ENCODE measurements around the gene DNAH9.
"Not testable (repeated sequence)": the region's sequence is repeated elsewhere in the genome, so short reads cannot be mapped to it uniquely, and the experiment has no call there.

GRCh38 chr17:11949571-11949970, 351.3 kb downstream of the DNAH9 start:
- TF ChIP-seq CTCF, POLR2A (IDR thresholded peaks at IDR 0.05): not testable (repeated sequence)

Data from Peyer's patch (tissue), 4 donors.